Measurements from ENCODE around the gene STK17B.

- no peak for TF ChIP-seq CTCF (IDR thresholded peaks at IDR 0.05; ENCODE audit: control extremely low read depth in 1 of 3, insufficient read depth in 1 of 3, low read depth in 1 of 3, low read length in 3 of 3)
- TF ChIP-seq GABPA (IDR thresholded peaks at IDR 0.05; ENCODE audit: borderline replicate concordance, insufficient read depth, low read length): no peak
- TF ChIP-seq USF2 (IDR thresholded peaks at IDR 0.05; ENCODE audit: low read length): peak; percentile 90
- TF ChIP-seq CHD1 (IDR thresholded peaks at IDR 0.05; ENCODE audit: low read depth, low read length): no peak
- TF ChIP-seq SAP30 (IDR thresholded peaks at IDR 0.05; ENCODE audit: insufficient read depth, insufficient replicate concordance, low read length): peak; percentile 63
- no peak for TF ChIP-seq EZH2 (IDR thresholded peaks at IDR 0.05; ENCODE audit: low read depth, low read length, severe bottlenecking)
Measured at GRCh38 chr2:196171248-196171871, at the start of gene STK17B.

Measured in H1 (cell line).